LNCaP clone FGC (cell line): Measurements from ENCODE around the gene CXCL5.
"Not testable (repeated sequence)": the region's sequence is repeated elsewhere in the genome, so short reads cannot be mapped to it uniquely, and the experiment has no call there.

Experiments used
- DNase-seq: peaks from one replicate; pipeline ENCODE4 v3.0.0-alpha.2; 2011; ENCODE audit warnings: low read depth
- H3K4me3 ChIP-seq: 2 replicates; pipeline ENCODE4 v1.5.1; 2011; ENCODE audit warnings: mild to moderate bottlenecking, low read depth, low read length, control low read depth
- TF ChIP-seq, protein P1 (sequence below): IDR thresholded peaks from 2 replicates; pipeline ENCODE4 v1.5.1; 2012; ENCODE audit warnings: mild to moderate bottlenecking; ENCODE audit not compliant: control insufficient read depth, insufficient read depth; ENCODE audit errors: extremely low read depth

Gene CXCL5

DNA sequence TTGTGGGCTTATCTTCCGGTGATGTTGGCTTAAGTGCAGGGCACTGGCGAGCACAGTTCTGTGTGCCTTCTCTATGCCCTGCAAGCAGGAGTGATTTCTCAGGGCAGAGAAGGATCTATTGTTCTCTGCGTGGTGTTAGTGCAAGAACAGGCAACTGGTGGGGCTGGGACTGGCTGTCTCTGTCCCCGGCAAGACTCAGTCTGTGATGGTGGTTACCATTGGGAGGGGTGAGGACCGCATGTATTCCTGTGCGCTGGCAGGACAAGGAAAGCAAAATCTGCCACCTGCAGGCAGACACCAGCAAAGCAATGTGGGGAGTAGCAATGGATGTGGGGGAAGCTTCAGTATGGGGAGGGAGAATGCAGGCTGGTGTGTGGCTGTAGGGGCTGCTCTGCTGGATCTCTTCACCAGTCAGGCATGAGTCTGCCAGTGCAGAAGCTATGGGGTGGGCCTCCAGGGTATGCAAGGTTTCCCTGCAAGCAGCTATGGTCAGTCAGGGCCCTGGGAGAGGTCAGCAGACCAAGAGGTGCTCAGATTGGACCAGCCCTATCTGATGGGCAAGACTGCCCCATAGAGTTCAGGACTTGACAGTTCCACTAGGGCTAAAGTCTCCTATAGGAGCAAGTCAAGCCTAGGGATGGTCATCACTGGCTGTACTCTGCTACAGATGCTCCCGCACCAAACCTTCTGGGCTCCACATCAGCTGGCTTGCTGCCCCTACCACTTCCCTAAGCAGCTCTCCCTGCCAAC lies 33.4 kb downstream of the CXCL5 start:
- H3K4me3 ChIP-seq = no peak overlapping the region
- TF ChIP-seq, protein P1, sequence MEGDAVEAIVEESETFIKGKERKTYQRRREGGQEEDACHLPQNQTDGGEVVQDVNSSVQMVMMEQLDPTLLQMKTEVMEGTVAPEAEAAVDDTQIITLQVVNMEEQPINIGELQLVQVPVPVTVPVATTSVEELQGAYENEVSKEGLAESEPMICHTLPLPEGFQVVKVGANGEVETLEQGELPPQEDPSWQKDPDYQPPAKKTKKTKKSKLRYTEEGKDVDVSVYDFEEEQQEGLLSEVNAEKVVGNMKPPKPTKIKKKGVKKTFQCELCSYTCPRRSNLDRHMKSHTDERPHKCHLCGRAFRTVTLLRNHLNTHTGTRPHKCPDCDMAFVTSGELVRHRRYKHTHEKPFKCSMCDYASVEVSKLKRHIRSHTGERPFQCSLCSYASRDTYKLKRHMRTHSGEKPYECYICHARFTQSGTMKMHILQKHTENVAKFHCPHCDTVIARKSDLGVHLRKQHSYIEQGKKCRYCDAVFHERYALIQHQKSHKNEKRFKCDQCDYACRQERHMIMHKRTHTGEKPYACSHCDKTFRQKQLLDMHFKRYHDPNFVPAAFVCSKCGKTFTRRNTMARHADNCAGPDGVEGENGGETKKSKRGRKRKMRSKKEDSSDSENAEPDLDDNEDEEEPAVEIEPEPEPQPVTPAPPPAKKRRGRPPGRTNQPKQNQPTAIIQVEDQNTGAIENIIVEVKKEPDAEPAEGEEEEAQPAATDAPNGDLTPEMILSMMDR = peak; percentile 58
- no peak for DNase-seq

- DNase-seq = no peak
- TF ChIP-seq, protein P1 = no peak
- no peak overlapping the region for H3K4me3 ChIP-seq
These were observed 35.8 kb downstream of the CXCL5 start for GRCh38 chr4:73962724-73963123.

DNA sequence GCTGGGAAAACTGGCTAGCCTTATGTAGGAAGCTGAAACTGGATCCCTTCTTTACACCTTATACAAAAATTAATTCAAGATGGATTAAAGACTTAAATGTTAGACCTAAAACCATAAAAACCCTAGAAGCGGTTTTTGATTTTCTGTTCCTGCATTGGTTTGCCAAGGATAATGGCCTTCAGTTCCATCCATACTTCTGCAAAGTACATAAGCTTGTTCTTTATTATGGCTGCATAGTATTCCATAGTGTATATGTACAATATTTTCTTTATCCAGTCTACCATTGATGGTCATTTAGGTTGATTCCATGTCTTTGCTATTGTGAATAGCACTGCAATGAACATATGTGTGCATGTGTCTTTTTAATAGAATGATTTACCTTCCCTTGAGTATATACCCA lies 39.4 kb downstream of the CXCL5 start:
- DNase-seq, H3K4me3 ChIP-seq: not testable (repeated sequence)

DNA sequence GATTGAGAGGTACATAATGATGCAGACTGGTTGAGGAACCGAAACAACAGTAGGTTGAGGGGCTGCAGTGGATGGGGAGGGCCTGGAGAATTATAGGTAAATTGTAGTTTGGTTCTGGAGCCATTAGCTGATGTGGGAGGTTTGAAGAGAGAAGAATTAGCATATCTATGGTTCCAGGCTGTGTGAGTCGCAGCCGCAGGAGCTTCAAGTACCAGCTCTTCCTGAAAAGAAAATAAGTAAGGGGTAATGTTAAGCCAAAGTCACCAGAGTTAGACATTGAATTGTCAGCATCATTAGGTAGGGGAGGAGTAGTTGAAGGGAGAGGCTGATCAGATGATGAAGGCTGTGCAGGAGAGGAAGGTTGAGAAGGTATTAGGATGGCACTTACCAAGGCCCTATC lies 46.1 kb downstream of the CXCL5 start:
- TF ChIP-seq, protein P1 = no peak
- no peak for DNase-seq
- H3K4me3 ChIP-seq = no peak overlapping the region

DNA sequence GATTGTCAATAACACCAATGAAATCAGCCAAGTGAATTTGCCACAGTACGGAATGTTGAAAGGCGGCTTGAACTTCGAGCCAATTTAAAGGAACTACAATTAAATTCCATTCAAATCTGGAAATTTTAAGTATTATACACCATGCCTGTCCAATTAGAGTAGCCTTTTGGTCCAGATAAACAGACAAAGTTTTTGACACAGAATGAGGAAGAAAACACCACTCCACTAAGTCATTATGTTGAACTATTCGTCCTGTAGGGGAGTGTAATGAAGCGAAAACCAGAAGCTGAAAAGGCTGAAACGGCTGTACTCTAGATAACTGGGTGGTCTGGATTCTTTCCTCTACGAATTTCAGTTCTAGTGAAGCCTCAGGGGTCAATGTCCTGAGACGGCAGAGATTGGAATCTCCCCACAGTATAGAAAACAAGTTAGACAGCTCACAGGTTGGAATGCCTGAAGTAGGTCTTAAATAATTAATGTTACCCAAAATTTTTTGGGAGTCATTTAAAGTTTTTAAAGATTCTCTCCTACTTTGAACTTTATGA lies 48.0 kb downstream of the CXCL5 start:
- H3K4me3 ChIP-seq, DNase-seq: not testable (repeated sequence)

DNA sequence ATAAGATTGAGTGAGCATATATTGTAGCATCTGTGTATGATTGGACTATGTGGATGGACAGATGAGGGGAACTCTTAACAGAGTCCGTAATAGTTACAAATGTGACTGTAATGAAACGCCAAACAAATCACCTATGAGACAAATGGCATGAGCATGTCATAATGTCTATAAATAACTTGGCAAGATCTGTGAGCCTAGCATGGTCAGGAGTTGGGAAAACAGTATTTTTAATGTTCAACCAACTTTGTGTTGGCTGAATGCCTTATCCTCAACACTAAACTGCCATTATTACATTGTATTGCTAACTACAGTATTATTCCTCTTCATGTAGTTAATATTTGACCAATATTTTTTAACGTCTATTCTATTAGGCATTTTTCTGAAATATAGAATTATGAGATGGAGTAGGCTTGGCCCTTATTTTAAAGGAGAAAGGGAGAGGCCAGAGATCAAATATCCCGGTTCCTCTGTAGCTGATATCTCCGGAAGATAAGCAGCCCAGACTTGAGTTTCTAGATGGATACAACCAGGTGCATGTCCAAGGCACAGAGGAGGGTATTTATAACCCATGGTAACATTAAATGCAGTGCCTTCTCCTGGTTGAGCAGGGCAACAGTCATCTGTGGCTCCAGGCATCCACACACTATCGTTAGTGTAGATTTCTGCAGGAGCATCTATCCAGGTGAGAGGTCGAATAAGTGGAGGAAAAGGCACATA lies 49.3 kb downstream of the CXCL5 start:
- DNase-seq = no peak
- TF ChIP-seq, protein P1 = no peak
- no peak overlapping the region for H3K4me3 ChIP-seq

GRCh38 chr4:73948291-73948690 lies 50.2 kb downstream of the CXCL5 start:
- no peak overlapping the region for H3K4me3 ChIP-seq
- TF ChIP-seq, protein P1 = no peak
- DNase-seq = no peak
